Nephron progenitor cell (in vitro differentiated cells): ENCODE data around the gene MRPS23.

ENCODE experiments used
- DNase-seq: peaks from one replicate; pipeline ENCODE4 v3.0.0; 2021
- H3K27ac Mint-ChIP-seq: 2 replicates; pipeline ENCODE4 v1.8.0; 2021; ENCODE audit warnings: mild to moderate bottlenecking, moderate library complexity, mixed read lengths
- H3K27me3 Mint-ChIP-seq: 2 replicates; pipeline ENCODE4 v1.8.0; 2021; ENCODE audit warnings: mild to moderate bottlenecking, low read depth, mixed read lengths; ENCODE audit not compliant: poor library complexity
- H3K36me3 Mint-ChIP-seq: 2 replicates; pipeline ENCODE4 v1.8.0; 2021; ENCODE audit warnings: low read depth, mixed read lengths
- H3K4me1 Mint-ChIP-seq: 2 replicates; pipeline ENCODE4 v1.8.0; 2021; ENCODE audit warnings: mixed read lengths
- H3K4me3 Mint-ChIP-seq: 2 replicates; pipeline ENCODE4 v1.8.0; 2021; ENCODE audit warnings: mild to moderate bottlenecking, moderate library complexity, mixed read lengths
- H3K9me3 Mint-ChIP-seq: 2 replicates; pipeline ENCODE4 v1.8.0; 2021; ENCODE audit warnings: mild to moderate bottlenecking, moderate library complexity, mixed read lengths
- TF ChIP-seq, protein P1 (sequence below): fragments of 200-600 bp; sonication (generic); IDR thresholded peaks from 2 replicates; pipeline ENCODE4 v1.5.0; 2021; ENCODE audit warnings: antibody characterized with exemption

The MRPS23 gene

DNA sequence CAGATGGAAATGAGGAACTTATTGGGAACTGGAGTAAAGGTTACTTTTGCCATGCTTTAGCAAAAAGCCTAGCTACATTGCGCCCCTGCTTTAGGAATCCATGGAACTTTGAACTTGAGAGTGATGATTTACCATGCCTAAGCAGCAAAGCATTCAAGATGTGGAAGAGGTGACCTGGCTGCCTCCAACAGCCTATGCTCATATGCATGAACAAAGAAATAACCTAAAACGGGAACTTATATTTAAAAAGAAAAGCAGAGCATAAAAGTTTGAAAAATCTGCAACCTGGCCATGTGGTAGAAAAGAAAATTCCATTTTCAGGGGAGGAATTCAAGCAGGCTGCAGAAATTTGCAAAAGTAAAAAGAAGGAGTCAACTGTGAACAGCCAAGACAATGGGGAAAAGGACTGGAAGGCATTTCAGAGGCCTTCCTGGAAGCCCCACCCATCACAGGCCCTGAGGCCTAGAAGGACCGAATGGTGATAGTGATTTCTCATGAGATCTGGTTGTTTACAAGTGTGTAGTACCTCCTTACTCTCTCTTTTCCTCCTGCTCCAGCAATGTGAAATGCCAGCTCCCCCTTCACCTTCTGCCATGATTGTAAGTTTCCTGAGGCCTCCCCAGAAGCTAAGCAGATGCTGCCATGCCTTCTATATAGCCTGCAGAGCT, 48.7 kb downstream of the MRPS23 start:
- Mint-ChIP-seq H3K27me3 (peaks cover 3% of the 10 kb centered on the region), H3K4me1 (peaks cover 26% of the 10 kb centered on the region)

DNA sequence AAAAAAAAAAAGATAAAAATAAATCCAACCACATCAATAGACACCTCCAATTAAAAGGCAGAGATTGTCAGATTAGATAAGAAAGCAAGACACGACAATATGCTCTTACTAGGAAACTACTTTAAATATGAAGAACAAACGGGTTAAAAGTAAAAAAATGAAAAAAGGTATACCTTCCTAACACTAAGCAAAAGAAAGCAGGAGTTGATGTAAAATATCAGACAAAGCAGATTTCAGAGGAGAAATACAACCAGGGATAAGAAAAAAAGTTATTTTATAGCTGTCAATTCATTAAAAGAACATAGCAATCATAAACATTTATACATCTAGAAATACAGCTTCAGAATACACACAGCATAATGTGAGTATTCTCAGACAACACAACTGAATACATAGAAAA, 55.0 kb downstream of the MRPS23 start:
- no peak overlapping the region for H3K27ac Mint-ChIP-seq
- peaks cover 7% of the 10 kb centered on the region for H3K27me3 Mint-ChIP-seq
- H3K36me3 Mint-ChIP-seq, result no peaks in the 10 kb centered on the region

More for the DNA sequence above, 48.7 kb downstream of the MRPS23 start:
- peaks cover 5% of the 10 kb centered on the region for H3K36me3 Mint-ChIP-seq
- H3K9me3 Mint-ChIP-seq, result peaks cover 24% of the 10 kb centered on the region
- H3K4me3 Mint-ChIP-seq, result no peak overlapping the region
- TF ChIP-seq, protein P1, sequence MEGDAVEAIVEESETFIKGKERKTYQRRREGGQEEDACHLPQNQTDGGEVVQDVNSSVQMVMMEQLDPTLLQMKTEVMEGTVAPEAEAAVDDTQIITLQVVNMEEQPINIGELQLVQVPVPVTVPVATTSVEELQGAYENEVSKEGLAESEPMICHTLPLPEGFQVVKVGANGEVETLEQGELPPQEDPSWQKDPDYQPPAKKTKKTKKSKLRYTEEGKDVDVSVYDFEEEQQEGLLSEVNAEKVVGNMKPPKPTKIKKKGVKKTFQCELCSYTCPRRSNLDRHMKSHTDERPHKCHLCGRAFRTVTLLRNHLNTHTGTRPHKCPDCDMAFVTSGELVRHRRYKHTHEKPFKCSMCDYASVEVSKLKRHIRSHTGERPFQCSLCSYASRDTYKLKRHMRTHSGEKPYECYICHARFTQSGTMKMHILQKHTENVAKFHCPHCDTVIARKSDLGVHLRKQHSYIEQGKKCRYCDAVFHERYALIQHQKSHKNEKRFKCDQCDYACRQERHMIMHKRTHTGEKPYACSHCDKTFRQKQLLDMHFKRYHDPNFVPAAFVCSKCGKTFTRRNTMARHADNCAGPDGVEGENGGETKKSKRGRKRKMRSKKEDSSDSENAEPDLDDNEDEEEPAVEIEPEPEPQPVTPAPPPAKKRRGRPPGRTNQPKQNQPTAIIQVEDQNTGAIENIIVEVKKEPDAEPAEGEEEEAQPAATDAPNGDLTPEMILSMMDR, result no peak
- no peak overlapping the region for H3K27ac Mint-ChIP-seq
- no peak for DNase-seq

DNA sequence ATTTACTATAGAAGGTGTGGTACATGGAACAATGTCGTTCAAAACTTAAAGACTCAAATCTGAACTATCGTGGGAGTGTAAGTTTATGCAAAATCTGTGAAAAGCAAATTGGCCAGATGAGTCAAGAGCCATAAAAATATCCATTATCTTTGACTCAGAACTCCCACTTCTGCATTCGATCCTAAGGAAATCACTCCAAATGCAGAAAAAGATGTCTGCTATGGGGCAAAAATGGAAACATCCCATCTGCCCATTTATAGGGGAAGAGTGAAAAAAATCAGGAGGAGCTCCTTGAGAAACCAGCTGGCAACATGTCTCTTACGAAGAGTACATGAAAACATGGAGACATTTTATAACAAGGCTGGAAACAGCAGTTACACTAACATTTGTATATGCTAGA, 61.1 kb downstream of the MRPS23 start:
- peaks cover 14% of the 10 kb centered on the region for H3K27me3 Mint-ChIP-seq
- DNase-seq, result no peak
- no peaks in the 10 kb centered on the region for H3K36me3 Mint-ChIP-seq

More for the DNA sequence above, 55.0 kb downstream of the MRPS23 start:
- Mint-ChIP-seq H3K4me3 (no peak overlapping the region), H3K9me3 (peaks cover 16% of the 10 kb centered on the region), H3K4me1 (no peaks in the 10 kb centered on the region)
- no peak for DNase-seq
- TF ChIP-seq, protein P1, result no peak

GRCh38 chr17:57785022-57785421, 64.8 kb downstream of the MRPS23 start:
- H3K9me3 Mint-ChIP-seq, result no peaks in the 10 kb centered on the region
- peaks cover 20% of the 10 kb centered on the region for H3K4me1 Mint-ChIP-seq
- no peak overlapping the region for H3K27ac Mint-ChIP-seq
- peaks cover 14% of the 10 kb centered on the region for H3K27me3 Mint-ChIP-seq
- TF ChIP-seq, protein P1, result no peak
- no peak overlapping the region for H3K4me3 Mint-ChIP-seq
- no peak for DNase-seq
- no peaks in the 10 kb centered on the region for H3K36me3 Mint-ChIP-seq

More for the DNA sequence above, 61.1 kb downstream of the MRPS23 start:
- Mint-ChIP-seq H3K4me1 (no peaks in the 10 kb centered on the region), H3K9me3 (peaks cover 10% of the 10 kb centered on the region), H3K4me3 (no peak overlapping the region), H3K27ac (no peak overlapping the region)
- TF ChIP-seq, protein P1, result no peak
